IPS-20b (cell line): ENCODE measurements around the gene PTGDS.
A peak's percentile ranks its signal among the peaks of the same experiment; 100 is the strongest.

Experiments
- H3K27ac ChIP-seq: one replicate; pipeline ENCODE4 v1.5.1; 2013; ENCODE audit warnings: low read length
- H3K27me3 ChIP-seq: 2 replicates; pipeline ENCODE4 v1.6.1; 2013; ENCODE audit warnings: mild to moderate bottlenecking, low read length, inconsistent platforms; ENCODE audit not compliant: insufficient read depth
- H3K36me3 ChIP-seq: 2 replicates; pipeline ENCODE4 v1.6.1; 2013; ENCODE audit warnings: low read depth, mild to moderate bottlenecking, inconsistent platforms, low read length, moderate library complexity; ENCODE audit not compliant: insufficient read depth
- H3K4me1 ChIP-seq: 2 replicates; pipeline ENCODE4 v1.6.1; 2013; ENCODE audit warnings: mild to moderate bottlenecking, control low read depth, inconsistent platforms, low read length, moderate library complexity; ENCODE audit not compliant: insufficient read depth
- H3K4me3 ChIP-seq: 2 replicates; pipeline ENCODE4 v1.5.1; 2013; ENCODE audit warnings: mild to moderate bottlenecking, low read length, inconsistent platforms
- H3K9ac ChIP-seq: 2 replicates; pipeline ENCODE4 v1.6.1; 2013; ENCODE audit warnings: low read depth, mild to moderate bottlenecking, inconsistent platforms, low read length, moderate library complexity
- H3K9me3 ChIP-seq: 2 replicates; pipeline ENCODE4 v1.6.1; 2013; ENCODE audit warnings: mild to moderate bottlenecking, low read depth, low read length, inconsistent platforms; ENCODE audit not compliant: insufficient read depth

The PTGDS gene

GRCh38 chr9:136941231-136942111, 35.8 kb upstream of the PTGDS start:
- Histone ChIP-seq H3K9me3 (no peaks in the 10 kb centered on the region), H3K4me3 (no peak overlapping the region), H3K27ac (no peak overlapping the region), H3K27me3 (no peaks in the 10 kb centered on the region), H3K9ac (no peak overlapping the region), H3K36me3 (peaks cover 29% of the 10 kb centered on the region), H3K4me1 (no peaks in the 10 kb centered on the region)

DNA sequence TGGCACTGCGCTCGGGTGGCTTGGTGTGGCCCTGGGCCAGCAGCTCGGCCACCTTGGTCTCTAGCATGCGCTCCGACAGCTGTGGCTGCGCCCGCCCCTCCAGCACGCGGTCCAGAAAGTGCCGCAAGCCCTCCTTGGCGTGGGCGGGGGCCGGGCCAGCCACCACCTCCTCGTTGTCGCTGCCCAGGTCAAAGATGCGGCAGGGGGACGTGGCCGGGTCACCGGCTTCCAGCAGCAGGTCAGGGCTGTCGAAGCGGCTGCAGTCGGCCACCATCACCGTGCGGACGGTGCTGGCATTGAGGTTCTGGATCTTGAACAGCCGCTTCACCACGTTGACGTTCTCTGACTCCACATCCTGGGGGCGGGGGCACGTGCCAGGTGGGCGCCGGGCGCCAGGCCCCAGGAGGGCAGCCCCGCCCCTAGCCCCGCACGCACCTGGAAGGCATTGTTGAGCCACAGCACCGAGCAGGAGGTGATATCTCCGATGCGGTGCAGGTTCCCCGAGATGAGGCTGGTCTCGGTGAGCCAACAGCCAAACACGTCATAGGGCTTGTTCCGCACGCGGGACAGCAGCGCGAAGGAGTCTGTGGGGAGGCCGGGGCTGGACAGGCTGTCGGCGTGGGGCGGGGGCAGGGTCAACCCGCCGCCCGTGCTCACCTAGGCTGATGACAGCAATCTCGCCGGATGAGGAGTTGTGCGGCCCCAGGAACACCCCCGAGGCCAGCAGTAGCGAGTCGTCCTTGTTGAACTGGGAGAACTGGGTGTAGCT, 35.0 kb upstream of the PTGDS start:
- Histone ChIP-seq H3K4me3 (no peak overlapping the region), H3K27ac (no peak overlapping the region), H3K4me1 (no peaks in the 10 kb centered on the region), H3K36me3 (peaks cover 29% of the 10 kb centered on the region), H3K9me3 (no peaks in the 10 kb centered on the region), H3K27me3 (no peaks in the 10 kb centered on the region), H3K9ac (no peak overlapping the region)

DNA sequence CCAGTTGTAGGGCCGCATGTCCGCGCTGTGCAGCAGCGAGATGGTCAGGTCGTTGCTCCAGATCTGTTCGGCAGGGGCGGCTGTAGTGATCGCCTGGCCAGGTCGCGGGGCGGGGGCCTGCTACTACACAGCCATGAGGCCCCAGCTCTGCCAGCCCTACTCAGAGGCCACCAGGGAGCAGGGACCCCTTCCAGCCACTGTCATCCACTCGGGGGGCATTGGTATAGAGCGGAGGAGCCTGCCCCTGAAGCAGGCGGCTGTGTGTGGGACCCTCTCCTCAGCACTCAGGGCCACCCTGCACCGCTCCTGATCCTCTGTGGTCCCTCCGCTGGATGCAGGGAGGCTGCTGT, 34.4 kb upstream of the PTGDS start:
- Histone ChIP-seq H3K9ac (no peak overlapping the region), H3K4me3 (no peak overlapping the region), H3K27me3 (no peaks in the 10 kb centered on the region), H3K9me3 (no peaks in the 10 kb centered on the region), H3K36me3 (peaks cover 29% of the 10 kb centered on the region), H3K27ac (no peak overlapping the region), H3K4me1 (no peaks in the 10 kb centered on the region)

DNA sequence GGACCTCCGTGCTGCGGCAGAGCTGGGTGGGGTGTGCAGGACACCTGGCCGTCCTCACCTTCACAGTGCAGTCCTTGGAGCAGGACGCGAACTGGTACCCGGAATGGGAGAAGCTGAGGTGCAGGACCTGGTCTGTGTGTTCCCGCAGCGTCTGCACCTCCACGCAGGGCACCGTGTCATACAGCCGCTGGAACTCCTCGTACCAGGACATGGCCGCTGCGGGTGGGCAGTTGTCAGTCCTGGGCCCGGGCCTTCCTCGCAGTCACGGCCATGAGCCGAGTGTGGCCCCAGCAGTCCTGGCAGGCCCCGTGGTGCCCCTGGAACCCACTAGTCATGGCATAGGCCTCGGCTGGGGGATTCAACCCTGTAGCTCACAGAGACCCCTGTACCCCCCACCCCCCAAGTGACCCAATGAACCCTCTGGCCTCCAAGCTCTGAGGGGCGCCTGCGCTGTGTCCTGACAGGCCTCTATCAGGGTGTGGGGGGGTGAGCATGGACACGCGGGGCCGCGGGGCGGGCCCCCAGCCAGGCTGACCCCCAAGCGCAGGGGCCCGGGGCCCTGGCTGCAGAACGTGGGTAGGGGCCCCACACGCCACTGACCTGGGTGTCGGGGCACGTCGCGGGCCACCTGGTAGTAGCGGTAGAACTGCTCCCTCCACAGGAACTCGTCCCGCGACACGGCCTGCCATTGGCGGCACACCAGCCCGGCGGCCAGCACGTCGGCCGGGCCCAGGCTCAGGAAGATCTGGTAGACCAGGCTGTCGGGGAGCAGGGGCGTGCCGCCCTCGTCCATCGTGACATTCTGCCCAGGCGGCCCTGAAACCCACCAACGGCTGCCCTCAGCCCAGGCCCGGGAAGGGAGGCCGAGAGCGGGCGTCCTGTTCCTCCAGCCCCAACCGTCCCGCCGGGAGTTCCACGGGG, 33.8 kb upstream of the PTGDS start:
- Histone ChIP-seq H3K9ac (peak overlapping the region; percentile 65; the same call in 1 of the 2 replicates), H3K4me1 (no peaks in the 10 kb centered on the region), H3K4me3 (peak overlapping the region; percentile 76), H3K9me3 (no peaks in the 10 kb centered on the region), H3K27ac (no peak overlapping the region), H3K36me3 (peaks cover 29% of the 10 kb centered on the region), H3K27me3 (no peaks in the 10 kb centered on the region)

- Histone ChIP-seq H3K4me3 (peak overlapping the region; percentile 76), H3K9ac (peak overlapping the region; percentile 65; the same call in 1 of the 2 replicates), H3K36me3 (peaks cover 26% of the 10 kb centered on the region), H3K4me1 (no peaks in the 10 kb centered on the region), H3K9me3 (no peaks in the 10 kb centered on the region), H3K27ac (no peak overlapping the region), H3K27me3 (no peaks in the 10 kb centered on the region)
Observed at GRCh38 chr9:136944212-136944518, 33.1 kb upstream of the PTGDS start.

DNA sequence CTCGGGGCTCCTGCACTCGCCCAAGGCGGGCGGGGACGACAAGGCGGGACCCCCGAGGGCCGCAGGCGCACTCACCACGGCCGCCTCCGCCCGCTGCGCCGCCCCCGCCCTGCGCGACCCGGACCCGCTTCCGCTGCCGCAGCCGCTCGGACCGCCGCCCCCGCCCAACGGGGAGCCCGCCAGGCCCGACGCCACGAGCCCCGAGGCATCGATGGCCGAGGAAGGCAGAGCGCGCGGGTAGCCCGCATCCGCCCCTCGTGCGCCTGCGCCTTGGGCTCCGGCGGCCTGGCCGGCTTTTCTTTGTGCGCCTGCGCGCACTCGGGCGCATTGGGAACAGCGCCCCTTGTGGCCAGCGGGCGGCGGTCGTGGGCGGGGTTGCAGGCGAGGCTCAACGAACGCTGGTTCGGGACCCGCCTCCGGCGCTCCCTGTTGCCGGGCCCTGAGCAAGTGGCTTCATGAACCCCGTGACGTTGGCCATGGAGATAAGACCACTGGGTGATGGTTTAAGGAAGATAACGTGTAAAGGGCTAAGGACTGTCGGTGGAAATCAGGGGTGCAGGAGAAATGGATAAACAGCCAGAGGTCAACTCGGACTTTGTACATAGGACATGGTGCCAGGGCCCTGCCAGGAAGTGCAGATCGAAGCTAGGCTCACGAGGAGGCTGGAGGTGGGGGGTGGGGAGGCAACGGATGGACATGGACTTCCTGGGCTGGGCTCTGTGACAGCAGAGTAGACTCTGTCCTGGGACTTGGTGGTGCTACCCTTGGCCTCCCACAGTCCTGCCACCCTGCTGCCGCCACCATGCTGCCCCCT, 32.6 kb upstream of the PTGDS start, which contains the start of the genes C8G and FBXW5:
TSS of gene C8G (plus strand) at position 725 of the 814 bp plus-strand sequence. CDS start at position 803, 78 bp downstream.
TSS of gene FBXW5 (minus strand) at position 220 of the 814 bp plus-strand sequence. CDS start 655 bp downstream, outside the sequence.
- H3K9ac ChIP-seq, result peak within 1 kb of the TSS; percentile 65; the same call in 1 of the 2 replicates
- H3K27ac ChIP-seq, result no peak within 1 kb of the TSS
- no peaks in the 10 kb centered on the region for H3K9me3 ChIP-seq
- no peaks in the 10 kb centered on the region for H3K27me3 ChIP-seq
- no peaks in the 10 kb centered on the region for H3K4me1 ChIP-seq
- peak within 1 kb of the TSS; percentile 76 for H3K4me3 ChIP-seq
- H3K36me3 ChIP-seq, result peaks cover 22% of the 10 kb centered on the region

- Histone ChIP-seq H3K9ac (no peak overlapping the region), H3K36me3 (peaks cover 13% of the 10 kb centered on the region), H3K9me3 (no peaks in the 10 kb centered on the region), H3K4me3 (no peak overlapping the region), H3K27me3 (no peaks in the 10 kb centered on the region), H3K4me1 (peaks cover 4% of the 10 kb centered on the region; the same call in 1 of the 2 replicates), H3K27ac (no peak overlapping the region)
Observed at GRCh38 chr9:136945333-136946227, 31.7 kb upstream of the PTGDS start.

GRCh38 chr9:136946228-136947027, 30.9 kb upstream of the PTGDS start:
- H3K9me3 ChIP-seq, result no peaks in the 10 kb centered on the region
- H3K27me3 ChIP-seq, result no peaks in the 10 kb centered on the region
- peaks cover 6% of the 10 kb centered on the region for H3K36me3 ChIP-seq
- H3K4me1 ChIP-seq, result peaks cover 5% of the 10 kb centered on the region; the same call in 1 of the 2 replicates
- H3K9ac ChIP-seq, result no peak overlapping the region
- H3K4me3 ChIP-seq, result no peak overlapping the region
- H3K27ac ChIP-seq, result no peak overlapping the region

DNA sequence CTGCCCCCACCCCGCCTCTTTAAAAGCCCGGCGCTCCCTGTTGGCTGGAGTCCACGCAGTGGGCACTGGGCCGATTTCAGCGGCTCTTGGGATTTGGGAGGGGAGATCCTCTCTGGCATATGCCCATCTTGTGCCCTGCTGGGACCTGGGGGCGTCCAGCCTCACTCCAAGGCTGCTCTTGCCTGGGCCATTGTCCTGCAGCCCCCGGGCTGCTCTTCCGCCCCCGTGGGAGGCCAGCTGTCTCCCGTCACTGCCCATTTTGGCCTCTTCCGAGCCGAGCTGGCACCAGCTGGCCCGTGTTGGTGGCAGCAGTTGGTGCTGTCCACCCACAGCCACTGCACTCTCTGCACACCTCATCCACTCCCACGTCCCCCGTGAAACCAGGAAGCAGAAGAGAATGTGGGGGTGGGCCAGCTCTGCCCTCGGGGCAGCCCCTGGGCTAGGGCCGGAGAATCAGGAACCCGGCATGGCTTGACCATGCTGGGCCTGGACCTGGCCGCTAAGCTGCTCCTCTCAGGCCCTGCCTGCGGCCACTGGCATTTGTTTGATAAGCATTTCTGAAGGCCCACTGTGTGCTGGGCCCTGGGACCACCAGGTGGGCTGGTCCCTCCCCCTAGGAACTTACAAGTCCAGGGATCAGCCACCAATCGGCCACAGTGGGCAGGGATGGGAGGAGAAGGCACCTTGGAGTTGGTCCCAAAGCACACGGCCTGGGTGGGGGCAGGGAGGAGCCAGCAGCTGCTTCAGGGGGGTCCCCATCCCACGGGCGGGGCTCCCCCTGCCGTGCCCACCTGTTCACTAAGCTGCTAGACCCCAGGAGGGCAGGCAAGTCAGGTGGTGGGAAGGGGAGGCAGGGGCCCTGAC, 30.0 kb upstream of the PTGDS start:
- peaks cover 5% of the 10 kb centered on the region; the same call in 1 of the 2 replicates for H3K4me1 ChIP-seq
- H3K9ac ChIP-seq, result no peak overlapping the region
- no peak overlapping the region for H3K27ac ChIP-seq
- no peaks in the 10 kb centered on the region for H3K9me3 ChIP-seq
- H3K36me3 ChIP-seq, result no peaks in the 10 kb centered on the region; the same call in 1 of the 2 replicates
- H3K27me3 ChIP-seq, result no peaks in the 10 kb centered on the region
- H3K4me3 ChIP-seq, result no peak overlapping the region
